Neural cell (in vitro differentiated cells): Measurements from ENCODE around the gene ITGBL1. TPM values are rescaled to one million over a fixed set of nuclear protein-coding genes. Genes with fewer than 3 reads are reported as not detected.

Experiments used
- H2AFZ ChIP-seq: fragments of 200-600, 300-800 bp; sonication (generic), shearing (Covaris generic); 2 replicates; pipeline ENCODE4 v1.6.0; 2014; ENCODE audit warnings: low read depth, mild to moderate bottlenecking, antibody characterized with exemption, low read length, moderate library complexity
- H3F3A ChIP-seq: fragments of 200-600 bp; shearing (Covaris generic); 2 replicates; pipeline ENCODE4 v1.6.1; 2016; ENCODE audit warnings: mild to moderate bottlenecking, moderate library complexity, mixed read lengths, antibody characterized with exemption, low read length; ENCODE audit not compliant: insufficient read depth, poor library complexity, severe bottlenecking
- H3K27ac ChIP-seq: fragments of 200-600, 300-800 bp; sonication (generic), shearing (Covaris generic); 2 replicates; pipeline ENCODE4 v1.5.1; 2014; ENCODE audit warnings: mild to moderate bottlenecking, low read length, moderate library complexity
- H3K27me3 ChIP-seq: fragments of 300-800, 200-600 bp; sonication (generic), shearing (Covaris generic); 2 replicates; pipeline ENCODE4 v1.6.0; 2014; ENCODE audit warnings: mild to moderate bottlenecking, low read depth, low read length, moderate library complexity; ENCODE audit not compliant: insufficient read depth
- H3K36me3 ChIP-seq: fragments of 300-800, 200-600 bp; sonication (generic), shearing (Covaris generic); 2 replicates; pipeline ENCODE4 v1.5.1; 2014; ENCODE audit warnings: mild to moderate bottlenecking, antibody characterized with exemption, low read length, moderate library complexity; ENCODE audit not compliant: insufficient read depth
- H3K4me2 ChIP-seq: fragments of 300-800, 200-600 bp; sonication (generic), shearing (Covaris generic); 2 replicates; pipeline ENCODE4 v1.6.0; 2014; ENCODE audit warnings: mild to moderate bottlenecking, low read length
- H3K4me3 ChIP-seq: fragments of 300-800, 200-600 bp; sonication (generic), shearing (Covaris generic); 2 replicates; pipeline ENCODE4 v1.5.1; 2014; ENCODE audit warnings: mild to moderate bottlenecking, low read length, moderate library complexity
- H3K79me2 ChIP-seq: fragments of 200-600 bp; shearing (Covaris generic); replicated peaks from 2 replicates; pipeline ENCODE4 v1.6.0; 2014; ENCODE audit warnings: mild to moderate bottlenecking, low read length, moderate library complexity; ENCODE audit not compliant: insufficient read depth
- H3K9ac ChIP-seq: fragments of 300-800, 200-600 bp; sonication (generic), shearing (Covaris generic); 2 replicates; pipeline ENCODE4 v1.6.1; 2016; ENCODE audit warnings: mild to moderate bottlenecking, low read length, mixed read lengths
- H3K9me2 ChIP-seq: fragments of 200-600 bp; shearing (Covaris generic); 2 replicates; pipeline ENCODE4 v1.6.1; 2016; ENCODE audit warnings: mild to moderate bottlenecking, low read length, mixed read lengths; ENCODE audit not compliant: insufficient read depth
- H3K9me3 ChIP-seq: fragments of 200-600, 300-800 bp; sonication (generic), shearing (Covaris generic); 2 replicates; pipeline ENCODE4 v1.6.1; 2016; ENCODE audit warnings: mild to moderate bottlenecking, mixed run types, low read length, moderate library complexity, mixed read lengths
- H4K20me1 ChIP-seq: fragments of 200-600 bp; shearing (Covaris generic); 2 replicates; pipeline ENCODE4 v1.6.1; 2016; ENCODE audit warnings: mild to moderate bottlenecking, mixed run types; ENCODE audit not compliant: insufficient read depth
- EP300 ChIP-seq: fragments of 450-650 bp; conservative IDR thresholded peaks from 2 replicates; pipeline ENCODE4 v1.6.1; 2014; ENCODE audit warnings: antibody characterized with exemption, mild to moderate bottlenecking, moderate library complexity; ENCODE audit not compliant: poor library complexity, severe bottlenecking
- EZH2 ChIP-seq: fragments of 200-600, 300-800 bp; shearing (Covaris generic), sonication (generic); IDR thresholded peaks from 2 replicates; pipeline ENCODE4 v1.6.1; 2014; ENCODE audit warnings: antibody characterized with exemption, low read length, borderline replicate concordance, mild to moderate bottlenecking; ENCODE audit not compliant: insufficient read depth, poor library complexity, severe bottlenecking
- POLR2AphosphoS5 ChIP-seq: IDR thresholded peaks from 2 replicates; pipeline ENCODE4 v1.6.1; 2012
- RAD21 ChIP-seq: fragments of 450-650 bp; conservative IDR thresholded peaks from 2 replicates; pipeline ENCODE4 v1.6.1; 2014; ENCODE audit warnings: antibody characterized with exemption, mild to moderate bottlenecking, moderate library complexity
- SMC3 ChIP-seq: fragments of 450-650 bp; conservative IDR thresholded peaks from 2 replicates; pipeline ENCODE4 v1.6.1; 2014; ENCODE audit warnings: antibody characterized with exemption, mild to moderate bottlenecking, moderate library complexity; ENCODE audit not compliant: poor library complexity
- TAF1 ChIP-seq: IDR thresholded peaks from 2 replicates; pipeline ENCODE4 v1.6.1; 2012; ENCODE audit warnings: low read depth
- polyA plus RNA-seq: library from polyadenylated mRNA; depleted of rRNA; stranded (reverse); fragments of >200 nt; gene quantifications from 2 replicates; pipeline ENCODE4 v1.2.3, GENCODE V29; 2014
- TF ChIP-seq, protein P1 (sequence below): fragments of 450-650 bp; IDR thresholded peaks from 2 replicates; pipeline ENCODE4 v1.5.1; 2014; ENCODE audit warnings: antibody characterized with exemption, mild to moderate bottlenecking, moderate library complexity; ENCODE audit not compliant: poor library complexity, severe bottlenecking
- TF ChIP-seq, protein P2 (sequence below): IDR thresholded peaks from 2 replicates; pipeline ENCODE4 v1.6.1; 2012; ENCODE audit warnings: borderline replicate concordance

The ITGBL1 gene
- polyA plus RNA-seq, 1 donor from 2014 or later, result 0.46 TPM

DNA sequence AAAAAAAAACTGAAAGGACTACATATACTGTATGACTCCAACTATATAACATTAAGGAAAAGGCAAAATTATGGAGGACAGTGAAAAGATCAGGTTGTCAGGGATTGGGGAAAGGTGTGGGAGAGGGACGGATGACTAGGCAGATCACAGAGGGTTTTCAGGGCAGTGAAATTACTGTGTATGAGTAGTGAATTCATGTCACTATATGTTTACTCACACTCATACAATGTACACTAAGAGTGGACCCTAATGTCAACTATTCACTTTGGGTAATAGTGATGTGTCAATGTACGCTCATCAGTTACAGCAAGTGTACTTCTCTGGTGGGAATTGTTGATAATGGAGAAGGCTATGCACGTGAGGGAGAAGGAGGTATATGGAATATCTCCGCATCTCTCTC is 144.3 kb downstream of the ITGBL1 start:
- Histone ChIP-seq H3K4me2 (no peak overlapping the region), H3K79me2 (no peaks in the 10 kb centered on the region), H3K4me3 (no peak overlapping the region), H3K27me3 (no peaks in the 10 kb centered on the region), H3K9ac (no peak overlapping the region), H3K27ac (no peak overlapping the region), H3K36me3 (no peaks in the 10 kb centered on the region), H3K9me2 (no peaks in the 10 kb centered on the region), H4K20me1 (no peaks in the 10 kb centered on the region), H3F3A (no peaks in the 10 kb centered on the region), H3K9me3 (no peaks in the 10 kb centered on the region), H2AFZ (no peak overlapping the region)
- TF ChIP-seq EP300, result no peak
- TF ChIP-seq RAD21, result no peak
- TF ChIP-seq POLR2AphosphoS5, result no peak
- TF ChIP-seq EZH2, result no peak

DNA sequence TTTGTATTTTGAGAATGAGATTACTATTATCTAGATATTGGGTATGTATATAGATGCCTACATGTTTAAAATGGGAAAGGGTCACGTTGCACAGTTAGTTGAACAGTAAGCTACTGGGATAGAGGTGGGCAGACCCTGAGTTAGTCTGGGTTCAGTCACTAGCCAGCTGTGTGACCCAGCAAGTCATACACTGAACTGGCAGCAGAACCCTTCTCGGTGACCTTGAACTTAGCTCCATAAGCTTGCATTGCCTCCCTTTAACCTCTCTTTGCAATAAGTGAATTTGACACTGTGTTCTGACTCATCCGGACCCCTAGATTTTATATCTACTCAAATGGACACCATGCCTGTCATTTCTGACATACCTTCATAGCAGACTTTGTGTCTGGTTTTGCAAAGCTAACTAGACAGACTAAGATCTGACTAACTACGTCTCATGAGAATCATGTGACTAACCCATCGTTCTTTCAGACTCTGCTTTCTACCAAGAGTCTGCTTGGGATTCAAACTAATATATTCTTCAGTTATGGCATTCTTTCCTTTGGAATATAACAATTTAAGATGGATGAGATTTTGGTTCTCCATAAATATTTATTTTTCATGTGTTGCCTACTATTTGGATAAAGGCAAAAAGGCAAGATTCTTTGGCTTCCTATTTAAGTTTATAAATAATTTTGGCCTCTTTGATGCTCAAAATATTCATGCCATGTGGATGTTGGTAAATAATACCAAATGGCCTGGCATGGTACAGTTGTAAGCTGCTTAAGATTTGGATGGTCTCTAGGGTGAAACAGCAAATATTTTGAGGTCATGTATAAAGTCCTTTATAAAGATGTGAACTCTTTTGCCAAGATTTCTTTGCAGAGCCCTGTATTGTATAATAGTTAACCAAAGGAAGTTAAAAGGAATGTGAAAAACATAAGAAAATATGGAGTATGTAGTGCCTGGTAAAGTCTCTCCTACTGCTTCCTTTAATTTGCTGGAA is 159.3 kb downstream of the ITGBL1 start:
- TF ChIP-seq EP300 (no peak), SMC3 (no peak), RAD21 (no peak), TAF1 (no peak), EZH2 (no peak)
- TF ChIP-seq, protein P1, sequence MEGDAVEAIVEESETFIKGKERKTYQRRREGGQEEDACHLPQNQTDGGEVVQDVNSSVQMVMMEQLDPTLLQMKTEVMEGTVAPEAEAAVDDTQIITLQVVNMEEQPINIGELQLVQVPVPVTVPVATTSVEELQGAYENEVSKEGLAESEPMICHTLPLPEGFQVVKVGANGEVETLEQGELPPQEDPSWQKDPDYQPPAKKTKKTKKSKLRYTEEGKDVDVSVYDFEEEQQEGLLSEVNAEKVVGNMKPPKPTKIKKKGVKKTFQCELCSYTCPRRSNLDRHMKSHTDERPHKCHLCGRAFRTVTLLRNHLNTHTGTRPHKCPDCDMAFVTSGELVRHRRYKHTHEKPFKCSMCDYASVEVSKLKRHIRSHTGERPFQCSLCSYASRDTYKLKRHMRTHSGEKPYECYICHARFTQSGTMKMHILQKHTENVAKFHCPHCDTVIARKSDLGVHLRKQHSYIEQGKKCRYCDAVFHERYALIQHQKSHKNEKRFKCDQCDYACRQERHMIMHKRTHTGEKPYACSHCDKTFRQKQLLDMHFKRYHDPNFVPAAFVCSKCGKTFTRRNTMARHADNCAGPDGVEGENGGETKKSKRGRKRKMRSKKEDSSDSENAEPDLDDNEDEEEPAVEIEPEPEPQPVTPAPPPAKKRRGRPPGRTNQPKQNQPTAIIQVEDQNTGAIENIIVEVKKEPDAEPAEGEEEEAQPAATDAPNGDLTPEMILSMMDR, result no peak
- TF ChIP-seq, protein P2, sequence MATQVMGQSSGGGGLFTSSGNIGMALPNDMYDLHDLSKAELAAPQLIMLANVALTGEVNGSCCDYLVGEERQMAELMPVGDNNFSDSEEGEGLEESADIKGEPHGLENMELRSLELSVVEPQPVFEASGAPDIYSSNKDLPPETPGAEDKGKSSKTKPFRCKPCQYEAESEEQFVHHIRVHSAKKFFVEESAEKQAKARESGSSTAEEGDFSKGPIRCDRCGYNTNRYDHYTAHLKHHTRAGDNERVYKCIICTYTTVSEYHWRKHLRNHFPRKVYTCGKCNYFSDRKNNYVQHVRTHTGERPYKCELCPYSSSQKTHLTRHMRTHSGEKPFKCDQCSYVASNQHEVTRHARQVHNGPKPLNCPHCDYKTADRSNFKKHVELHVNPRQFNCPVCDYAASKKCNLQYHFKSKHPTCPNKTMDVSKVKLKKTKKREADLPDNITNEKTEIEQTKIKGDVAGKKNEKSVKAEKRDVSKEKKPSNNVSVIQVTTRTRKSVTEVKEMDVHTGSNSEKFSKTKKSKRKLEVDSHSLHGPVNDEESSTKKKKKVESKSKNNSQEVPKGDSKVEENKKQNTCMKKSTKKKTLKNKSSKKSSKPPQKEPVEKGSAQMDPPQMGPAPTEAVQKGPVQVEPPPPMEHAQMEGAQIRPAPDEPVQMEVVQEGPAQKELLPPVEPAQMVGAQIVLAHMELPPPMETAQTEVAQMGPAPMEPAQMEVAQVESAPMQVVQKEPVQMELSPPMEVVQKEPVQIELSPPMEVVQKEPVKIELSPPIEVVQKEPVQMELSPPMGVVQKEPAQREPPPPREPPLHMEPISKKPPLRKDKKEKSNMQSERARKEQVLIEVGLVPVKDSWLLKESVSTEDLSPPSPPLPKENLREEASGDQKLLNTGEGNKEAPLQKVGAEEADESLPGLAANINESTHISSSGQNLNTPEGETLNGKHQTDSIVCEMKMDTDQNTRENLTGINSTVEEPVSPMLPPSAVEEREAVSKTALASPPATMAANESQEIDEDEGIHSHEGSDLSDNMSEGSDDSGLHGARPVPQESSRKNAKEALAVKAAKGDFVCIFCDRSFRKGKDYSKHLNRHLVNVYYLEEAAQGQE, result no peak
- H3K9me3 ChIP-seq, result no peaks in the 10 kb centered on the region
- no peaks in the 10 kb centered on the region for H3F3A ChIP-seq
- no peak overlapping the region for H3K4me3 ChIP-seq
- no peak overlapping the region for H2AFZ ChIP-seq
- H4K20me1 ChIP-seq, result no peaks in the 10 kb centered on the region
- H3K4me2 ChIP-seq, result no peak overlapping the region
- no peaks in the 10 kb centered on the region for H3K79me2 ChIP-seq
- no peak overlapping the region for H3K27ac ChIP-seq
- H3K36me3 ChIP-seq, result no peaks in the 10 kb centered on the region
- no peaks in the 10 kb centered on the region for H3K27me3 ChIP-seq
- H3K9me2 ChIP-seq, result no peaks in the 10 kb centered on the region
- H3K9ac ChIP-seq, result no peak overlapping the region
